Endothelial cell of umbilical vein (primary cell): Measurements from ENCODE around the gene HELZ2. TPM values are rescaled to one million over a fixed set of nuclear protein-coding genes. Genes with fewer than 3 reads are reported as not detected.

Experiments used
- BruUV-seq: library from RNA; stranded (reverse); fragments of 400-500 nt; replicated peaks from 2 replicates; lab custom pipeline; 2021; lab: Mats Ljungman, UMichigan
- CTCF ChIA-PET: fragments of 300-600, 350-600 bp; sonication (Branson Sonifier 250); formaldehyde crosslinking; loops from one replicate; lab custom pipeline; 2021; ENCODE audit warnings: antibody characterized with exemption, inconsistent platforms; lab: Charles Lee
- POLR2A ChIA-PET: fragments of 300-600, 350-600 bp; sonication (Branson Sonifier 250); formaldehyde crosslinking; loops from one replicate; lab custom pipeline; 2021; ENCODE audit warnings: antibody characterized with exemption, inconsistent platforms; lab: Charles Lee
- DNase-seq: peaks from one replicate; pipeline ENCODE4 v3.0.0-alpha.2; 2011; ENCODE audit warnings: low read depth, low spot score
- FAIRE-seq: peaks from 2 replicates; lab custom pipeline; 2011; peaks lifted over from hg19 to GRCh38; lab: Jason Lieb, UNC
- H2AFZ ChIP-seq: 2 replicates; pipeline ENCODE4 v1.6.0; 2012; ENCODE audit warnings: low read depth, low read length, control low read depth, inconsistent platforms
- H3K27ac ChIP-seq: 2 replicates; pipeline ENCODE4 v1.5.1; 2011; ENCODE audit warnings: low read depth, mild to moderate bottlenecking, control low read depth, low read length, moderate library complexity; ENCODE audit not compliant: insufficient read depth
- H3K27me3 ChIP-seq, 2 experiments: 2 replicates each; pipeline versions ENCODE4 v1.6.0 to v1.6.1; 2011; ENCODE audit warnings: low read length in 2 of 2, mixed read lengths in 1 of 2; ENCODE audit not compliant: control insufficient read depth in 2 of 2, insufficient read depth in 2 of 2
- H3K36me3 ChIP-seq, 2 experiments: 2 replicates in 1 of 2; 3 replicates in 1 of 2; pipeline ENCODE4 v1.5.1; 2011; ENCODE audit warnings: low read length in 2 of 2, mild to moderate bottlenecking in 1 of 2, moderate library complexity in 1 of 2; ENCODE audit not compliant: control insufficient read depth in 2 of 2, insufficient read depth in 2 of 2; ENCODE audit errors: extremely low read depth in 1 of 2
- H3K4me1 ChIP-seq: 3 replicates; pipeline ENCODE4 v1.5.1; 2011; ENCODE audit warnings: mild to moderate bottlenecking, low read length; ENCODE audit not compliant: control insufficient read depth, insufficient read depth; ENCODE audit errors: extremely low read depth
- H3K4me2 ChIP-seq: 2 replicates; pipeline ENCODE4 v1.6.1; 2011; ENCODE audit warnings: low read length, control low read depth, mixed read lengths; ENCODE audit not compliant: insufficient read depth
- H3K4me3 ChIP-seq, 3 experiments: fragments of 200-600 bp in 1 of 3; sonication (generic), shearing (Covaris generic) in 1 of 3; replicated peaks in 1 of 3; 2 replicates each; pipeline ENCODE4 v1.5.1; 2011 to 2016; ENCODE audit warnings: control low read depth in 3 of 3, low read length in 3 of 3, mild to moderate bottlenecking in 2 of 3, inconsistent platforms in 1 of 3, low read depth in 1 of 3, moderate library complexity in 1 of 3; ENCODE audit not compliant: insufficient read depth in 1 of 3
- H3K79me2 ChIP-seq: 2 replicates; pipeline ENCODE4 v1.6.0; 2012; ENCODE audit warnings: low read length, inconsistent platforms; ENCODE audit not compliant: control insufficient read depth, insufficient read depth
- H3K9ac ChIP-seq: replicated peaks from 2 replicates; pipeline ENCODE3; 2011; ENCODE audit warnings: low read length, control low read depth; ENCODE audit not compliant: insufficient read depth; ENCODE audit errors: extremely low read depth
- H3K9me1 ChIP-seq: replicated peaks from 3 replicates; pipeline ENCODE4 v1.6.0; 2011; ENCODE audit warnings: mild to moderate bottlenecking, low read length; ENCODE audit not compliant: control insufficient read depth, insufficient read depth; ENCODE audit errors: extremely low read depth
- H3K9me3 ChIP-seq: replicated peaks from 2 replicates; pipeline ENCODE4 v1.5.1; 2012; ENCODE audit warnings: low read length, inconsistent platforms; ENCODE audit not compliant: control insufficient read depth, insufficient read depth
- H4K20me1 ChIP-seq: replicated peaks from 2 replicates; pipeline ENCODE3; 2011; ENCODE audit warnings: mild to moderate bottlenecking, low read length; ENCODE audit not compliant: control insufficient read depth, insufficient read depth; ENCODE audit errors: extremely low read depth
- EZH2 ChIP-seq: IDR thresholded peaks from 2 replicates; pipeline ENCODE4 v1.6.1; 2012; ENCODE audit warnings: borderline replicate concordance, low read depth, mild to moderate bottlenecking, moderate library complexity, low read length, inconsistent platforms; ENCODE audit not compliant: severe bottlenecking
- FOS ChIP-seq: IDR thresholded peaks from 2 replicates; pipeline ENCODE4 v1.6.1; 2011; ENCODE audit warnings: mild to moderate bottlenecking, low read length, moderate library complexity, borderline replicate concordance; ENCODE audit not compliant: insufficient read depth
- GATA2 ChIP-seq: IDR thresholded peaks from 2 replicates; pipeline ENCODE4 v1.7.0; 2011; ENCODE audit warnings: low read depth, mild to moderate bottlenecking, moderate library complexity, mixed read lengths, low read length; ENCODE audit not compliant: insufficient read length, insufficient read depth
- MYC ChIP-seq: IDR thresholded peaks from one replicate; pipeline ENCODE4 v1.6.1; 2011; ENCODE audit warnings: mild to moderate bottlenecking, low read depth, low read length
- POLR2A ChIP-seq: IDR thresholded peaks from 2 replicates; pipeline ENCODE4 v1.6.1; 2012; ENCODE audit warnings: low read depth, mild to moderate bottlenecking, control low read depth, low read length
- POLR2AphosphoS5 ChIP-seq: IDR thresholded peaks from 2 replicates; pipeline ENCODE4 v1.6.1; 2012; ENCODE audit warnings: low read depth, mild to moderate bottlenecking, control low read depth, low read length, moderate library complexity; ENCODE audit not compliant: insufficient read depth
- dilution Hi-C: fragments of 300-500 bp; cut with MboI; formaldehyde crosslinking; loops from one replicate; pipeline ENCODE4 v1.15.0; 2019; ENCODE audit warnings: low sequenced_read_pairs; ENCODE audit not compliant: extremely low pct_ligation_motif_present
- intact Hi-C: fragments of 100-400 bp; cut with micrococcal nuclease; formaldehyde crosslinking; loops from one replicate; pipeline ENCODE4 v1.10.0; 2022
- polyA plus RNA-seq, 4 experiments: library from polyadenylated mRNA; depleted of rRNA in 3 of 4; stranded (reverse) in 3 of 4; unstranded in 1 of 4; fragments of >200 nt; gene quantifications; 2 replicates each; pipeline versions ENCODE4 v1.2.1 to v1.2.3, GENCODE V29; 2011 to 2012; ENCODE audit warnings: missing spikeins in 1 of 4
- total RNA-seq: library from RNA; stranded (reverse); gene quantifications from 2 replicates; pipeline ENCODE4 v1.2.3, GENCODE V29; 2021
- TF ChIP-seq, protein P1 (sequence below): IDR thresholded peaks from 2 replicates; pipeline ENCODE4 v1.6.1; 2011; ENCODE audit not compliant: insufficient read depth, insufficient read length
- TF ChIP-seq, protein P2 (sequence below), 2 donors: IDR thresholded peaks; 1 replicate in 1 of 2; 2 replicates in 1 of 2; pipeline ENCODE4 v1.5.1; 2011; ENCODE audit warnings: low read length in 2 of 2, mild to moderate bottlenecking in 2 of 2, moderate library complexity in 2 of 2, control low read depth in 1 of 2, inconsistent platforms in 1 of 2, low read depth in 1 of 2; ENCODE audit not compliant: insufficient read depth in 1 of 2; ENCODE audit errors: extremely low read depth in 1 of 2

Gene HELZ2
- total and polyA plus RNA-seq, 2 donors (not counting 3 experiments of a cell fraction or from before 2014, with no cell fraction given): 10.6 to 33.2 TPM

DNA sequence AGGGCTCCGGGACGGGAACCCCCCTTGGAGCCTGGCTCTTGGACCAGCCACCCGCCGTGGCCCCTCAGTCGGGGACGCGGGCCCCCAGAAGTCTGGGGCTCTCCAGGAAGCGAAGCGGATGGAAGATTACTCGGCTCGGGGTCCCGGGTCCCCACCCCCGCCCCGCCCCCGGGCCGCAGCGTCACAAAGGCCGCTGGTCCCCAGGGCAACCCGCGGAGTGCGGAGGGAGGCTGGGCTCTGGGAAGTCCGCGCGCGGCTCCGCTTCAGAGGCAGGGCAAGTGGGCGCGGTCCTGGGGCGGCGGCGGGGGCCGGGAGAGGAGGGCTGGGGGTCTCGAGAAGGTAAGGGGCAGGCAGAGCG is 20.1 kb downstream of the HELZ2 start, which contains the start of gene FNDC11:
Gene FNDC11, plus strand, starts transcription at position 227 of the 358 bp plus-strand sequence. CDS start 1,505 bp downstream, outside the sequence.
- peak; percentile 8 for FAIRE-seq
- dilution Hi-C loops: no loop called here

DNA sequence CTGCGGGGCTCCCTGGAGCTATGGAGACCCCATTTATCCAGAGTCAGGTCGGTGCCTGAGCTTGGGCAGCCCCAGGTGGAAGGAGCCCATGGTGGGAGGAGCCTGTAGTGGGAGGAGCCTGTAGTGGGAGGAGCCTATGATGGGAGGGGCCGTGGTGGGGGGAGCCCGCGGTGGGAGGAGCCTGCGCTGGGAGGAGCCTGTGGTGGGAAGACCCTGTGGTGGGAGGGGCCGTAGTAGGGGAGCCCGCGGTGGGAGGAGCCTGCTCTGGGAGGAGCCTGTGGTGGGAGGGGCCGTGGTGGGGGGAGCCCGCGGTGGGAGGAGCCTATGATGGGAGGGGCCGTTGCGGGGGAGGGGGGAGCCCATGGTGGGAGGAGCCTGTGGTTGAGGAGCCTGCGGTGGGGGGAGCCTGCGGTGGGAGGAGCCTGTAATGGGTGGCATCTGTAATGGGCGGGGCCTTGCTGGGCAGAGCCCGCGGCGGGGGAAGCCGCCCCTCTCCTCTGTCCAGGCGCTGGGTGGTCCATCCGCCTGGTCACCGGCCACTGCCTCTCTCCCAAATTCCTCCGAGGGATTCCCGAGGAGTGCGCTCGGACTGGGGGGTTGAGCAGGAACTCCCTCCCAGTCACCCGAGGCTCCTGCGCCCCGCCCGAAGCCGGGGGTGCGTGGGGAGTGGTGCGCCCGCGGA is 20.6 kb downstream of the HELZ2 start:
- Histone ChIP-seq H3K79me2 (no peaks in the 10 kb centered on the region), H3K4me1 (no peaks in the 10 kb centered on the region), H3K4me2 (peak overlapping the region; percentile 86), H3K9ac (peak overlapping the region; percentile 35), H3K4me3 (peak overlapping the region; percentile 56 to 91 (median 72)), H3K27ac (no peak overlapping the region), H3K9me1 (no peaks in the 10 kb centered on the region), H3K27me3 (no peaks in the 10 kb centered on the region), H3K36me3 (no peaks in the 10 kb centered on the region), H2AFZ (peak overlapping the region; percentile 94), H3K9me3 (no peaks in the 10 kb centered on the region), H4K20me1 (no peaks in the 10 kb centered on the region)
- ChIA-PET POLR2A (interaction anchor here (0.7 kb wide), 1 partner anchor 32 kb away, joined by 3 read pairs; no protein-coding TSS in a partner anchor), CTCF (interaction anchor here (1.0 to 1.1 kb wide), 2 partner anchors 15 to 21 kb away, joined by 4 to 5 read pairs; partner anchors contain the start of gene HELZ2)
- TF ChIP-seq FOS (no peak), MYC (no peak), GATA2 (no peak), POLR2A (peak; percentile 44), POLR2AphosphoS5 (peak; percentile 41), EZH2 (no peak)
- TF ChIP-seq, protein P1, sequence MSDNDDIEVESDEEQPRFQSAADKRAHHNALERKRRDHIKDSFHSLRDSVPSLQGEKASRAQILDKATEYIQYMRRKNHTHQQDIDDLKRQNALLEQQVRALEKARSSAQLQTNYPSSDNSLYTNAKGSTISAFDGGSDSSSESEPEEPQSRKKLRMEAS: no peak
- TF ChIP-seq, protein P2, sequence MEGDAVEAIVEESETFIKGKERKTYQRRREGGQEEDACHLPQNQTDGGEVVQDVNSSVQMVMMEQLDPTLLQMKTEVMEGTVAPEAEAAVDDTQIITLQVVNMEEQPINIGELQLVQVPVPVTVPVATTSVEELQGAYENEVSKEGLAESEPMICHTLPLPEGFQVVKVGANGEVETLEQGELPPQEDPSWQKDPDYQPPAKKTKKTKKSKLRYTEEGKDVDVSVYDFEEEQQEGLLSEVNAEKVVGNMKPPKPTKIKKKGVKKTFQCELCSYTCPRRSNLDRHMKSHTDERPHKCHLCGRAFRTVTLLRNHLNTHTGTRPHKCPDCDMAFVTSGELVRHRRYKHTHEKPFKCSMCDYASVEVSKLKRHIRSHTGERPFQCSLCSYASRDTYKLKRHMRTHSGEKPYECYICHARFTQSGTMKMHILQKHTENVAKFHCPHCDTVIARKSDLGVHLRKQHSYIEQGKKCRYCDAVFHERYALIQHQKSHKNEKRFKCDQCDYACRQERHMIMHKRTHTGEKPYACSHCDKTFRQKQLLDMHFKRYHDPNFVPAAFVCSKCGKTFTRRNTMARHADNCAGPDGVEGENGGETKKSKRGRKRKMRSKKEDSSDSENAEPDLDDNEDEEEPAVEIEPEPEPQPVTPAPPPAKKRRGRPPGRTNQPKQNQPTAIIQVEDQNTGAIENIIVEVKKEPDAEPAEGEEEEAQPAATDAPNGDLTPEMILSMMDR (IDR thresholded peaks at IDR 0.05; ENCODE audit: extremely low read depth in 1 of 2, insufficient read depth in 1 of 2, low read depth in 1 of 2, low read length in 2 of 2): no peak
- DNase-seq (peak; percentile 84), FAIRE-seq (peak; percentile 82)
- dilution Hi-C loops (no loop called here), intact Hi-C loops (loop anchor here (1.0 kb wide), 1 partner anchor 74 kb away; the partner anchor contains the start of gene GMEB2)
- no TSS peak for BruUV-seq

More for the DNA sequence above, 20.1 kb downstream of the HELZ2 start, which contains the start of gene FNDC11:
- H3K9me1 ChIP-seq: no peaks in the 10 kb centered on the region
- no peaks in the 10 kb centered on the region for H3K9me3 ChIP-seq
- DNase-seq: no peak
- H3K36me3 ChIP-seq: no peaks in the 10 kb centered on the region
- H3K27ac ChIP-seq: no peak within 1 kb of the TSS
- no peaks in the 10 kb centered on the region for H3K4me1 ChIP-seq
- peak within 1 kb of the TSS; percentile 86 for H3K4me2 ChIP-seq
- peak within 1 kb of the TSS; percentile 35 for H3K9ac ChIP-seq
- peak within 1 kb of the TSS; percentile 56 to 91 (median 72) for H3K4me3 ChIP-seq
- intact Hi-C loops: loop anchor here (1.0 kb wide), 1 partner anchor 73 kb away; the partner anchor contains the start of gene GMEB2
- no TSS peak for BruUV-seq
- CTCF ChIA-PET: no interaction called here
- TF ChIP-seq GATA2 (no peak), FOS (no peak)
- peak within 1 kb of the TSS; percentile 94 for H2AFZ ChIP-seq
- H3K27me3 ChIP-seq: no peaks in the 10 kb centered on the region
- H3K79me2 ChIP-seq: no peaks in the 10 kb centered on the region
- POLR2A ChIA-PET: no interaction called here
- no peaks in the 10 kb centered on the region for H4K20me1 ChIP-seq
